PC-9 (cell line): ENCODE data around the gene MTHFD2. TPM values are rescaled to one million over a fixed set of nuclear protein-coding genes. Genes with fewer than 3 reads are reported as not detected.
A peak's percentile ranks its signal among the peaks of the same experiment; 100 is the strongest.

Experiments
- BruUV-seq: library from RNA; stranded (reverse); fragments of 400-500 nt; replicated peaks from 2 replicates; lab custom pipeline; 2021; lab: Mats Ljungman, UMichigan
- CTCF ChIA-PET: fragments of 300-600 bp; sonication (Branson Sonifier 250); formaldehyde crosslinking; loops from one replicate; lab custom pipeline; 2022; ENCODE audit warnings: antibody characterized with exemption; lab: Charles Lee
- POLR2A ChIA-PET: fragments of 300-600 bp; sonication (Branson Sonifier 250); formaldehyde crosslinking; loops from one replicate; lab custom pipeline; 2022; ENCODE audit warnings: antibody characterized with exemption; ENCODE audit not compliant: unreplicated experiment; lab: Charles Lee
- DNase-seq, 2 experiments: peaks; one replicate each; pipeline versions ENCODE4 v3.0.0 to v3.0.0-alpha.2; 2015 to 2022; ENCODE audit warnings: mixed read lengths in 1 of 2
- H2AFZ ChIP-seq: fragments of 200-600 bp; sonication (generic); 2 replicates; pipeline ENCODE4 v1.8.1; 2017; ENCODE audit warnings: antibody characterized with exemption
- H3F3A ChIP-seq: fragments of 200-600 bp; sonication (generic); 2 replicates; pipeline ENCODE4 v1.8.1; 2017; ENCODE audit warnings: antibody characterized with exemption, mild to moderate bottlenecking, low read depth; ENCODE audit not compliant: insufficient read depth
- H3K27ac ChIP-seq: fragments of 200-600 bp; sonication (generic); 2 replicates; pipeline ENCODE4 v1.6.1; 2016; ENCODE audit warnings: mixed run types
- H3K27me3 ChIP-seq: fragments of 200-600 bp; sonication (generic); 2 replicates; pipeline ENCODE4 v1.6.1; 2016; ENCODE audit warnings: low read depth, mixed run types; ENCODE audit not compliant: insufficient read depth
- H3K36me3 ChIP-seq: fragments of 200-600 bp; sonication (generic); 2 replicates; pipeline ENCODE4 v1.6.1; 2016; ENCODE audit warnings: low read depth, mixed run types
- H3K4me1 ChIP-seq: fragments of 200-600 bp; sonication (generic); replicated peaks from 2 replicates; pipeline ENCODE4 v1.6.1; 2016; ENCODE audit warnings: mixed run types; ENCODE audit not compliant: insufficient read depth
- H3K4me2 ChIP-seq: fragments of 200-600 bp; sonication (generic); 2 replicates; pipeline ENCODE4 v1.6.1; 2017; ENCODE audit warnings: mixed run types
- H3K4me3 ChIP-seq: fragments of 200-600 bp; sonication (generic); 2 replicates; pipeline ENCODE4 v1.6.1; 2016; ENCODE audit warnings: mixed run types
- H3K79me2 ChIP-seq: fragments of 200-600 bp; sonication (generic); 2 replicates; pipeline ENCODE4 v1.6.1; 2017; ENCODE audit warnings: low read depth, mixed run types
- H3K9me2 ChIP-seq: fragments of 200-600 bp; sonication (generic); 2 replicates; pipeline ENCODE4 v1.8.1; 2017; ENCODE audit warnings: mild to moderate bottlenecking; ENCODE audit not compliant: insufficient read depth
- H3K9me3 ChIP-seq: fragments of 200-600 bp; sonication (generic); 2 replicates; pipeline ENCODE4 v1.8.1; 2016; ENCODE audit warnings: low read depth; ENCODE audit not compliant: insufficient read depth
- H4K20me1 ChIP-seq: fragments of 200-600 bp; sonication (generic); 2 replicates; pipeline ENCODE4 v1.8.1; 2017; ENCODE audit not compliant: insufficient read depth
- EZH2 ChIP-seq: fragments of 200-600 bp; sonication (generic); IDR thresholded peaks from 2 replicates; pipeline ENCODE4 v1.8.0; 2017; ENCODE audit warnings: antibody characterized with exemption, low read depth
- intact Hi-C: fragments of 100-400 bp; cut with micrococcal nuclease; formaldehyde crosslinking; loops from one replicate; pipeline ENCODE4 v1.10.0; 2022; ENCODE audit not compliant: unreplicated experiment
- total RNA-seq: library from RNA; stranded (reverse); gene quantifications from 2 replicates; pipeline ENCODE4 v1.2.3, GENCODE V29; 2021
- TF ChIP-seq, protein P1 (sequence below): fragments of 200-600 bp; sonication (generic); conservative IDR thresholded peaks from 2 replicates; pipeline ENCODE4 v1.6.1; 2017; ENCODE audit warnings: mixed run types, antibody characterized with exemption, mild to moderate bottlenecking, moderate library complexity

Gene MTHFD2
- total RNA-seq, 1 experiment from 2014 or later, result 192 TPM

GRCh38 chr2:74198023-74198460 is 373 bp upstream of the MTHFD2 start:
- no peak for DNase-seq
- no peaks in the 10 kb centered on the region for H3K9me2 ChIP-seq
- peak overlapping the region; percentile 94 for H3K4me3 ChIP-seq
- TF ChIP-seq, protein P1, sequence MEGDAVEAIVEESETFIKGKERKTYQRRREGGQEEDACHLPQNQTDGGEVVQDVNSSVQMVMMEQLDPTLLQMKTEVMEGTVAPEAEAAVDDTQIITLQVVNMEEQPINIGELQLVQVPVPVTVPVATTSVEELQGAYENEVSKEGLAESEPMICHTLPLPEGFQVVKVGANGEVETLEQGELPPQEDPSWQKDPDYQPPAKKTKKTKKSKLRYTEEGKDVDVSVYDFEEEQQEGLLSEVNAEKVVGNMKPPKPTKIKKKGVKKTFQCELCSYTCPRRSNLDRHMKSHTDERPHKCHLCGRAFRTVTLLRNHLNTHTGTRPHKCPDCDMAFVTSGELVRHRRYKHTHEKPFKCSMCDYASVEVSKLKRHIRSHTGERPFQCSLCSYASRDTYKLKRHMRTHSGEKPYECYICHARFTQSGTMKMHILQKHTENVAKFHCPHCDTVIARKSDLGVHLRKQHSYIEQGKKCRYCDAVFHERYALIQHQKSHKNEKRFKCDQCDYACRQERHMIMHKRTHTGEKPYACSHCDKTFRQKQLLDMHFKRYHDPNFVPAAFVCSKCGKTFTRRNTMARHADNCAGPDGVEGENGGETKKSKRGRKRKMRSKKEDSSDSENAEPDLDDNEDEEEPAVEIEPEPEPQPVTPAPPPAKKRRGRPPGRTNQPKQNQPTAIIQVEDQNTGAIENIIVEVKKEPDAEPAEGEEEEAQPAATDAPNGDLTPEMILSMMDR, result no peak
- no peak for TF ChIP-seq EZH2
- ChIA-PET CTCF (no interaction called here), POLR2A (interaction anchor here (0.7 kb wide), 1 partner anchor 20 kb away, joined by 7 read pairs; the partner anchor contains the start of gene MOB1A)
- no peaks in the 10 kb centered on the region for H3K27me3 ChIP-seq
- H3K36me3 ChIP-seq, result peaks cover 29% of the 10 kb centered on the region
- H3K27ac ChIP-seq, result peak overlapping the region; percentile 97
- H3K79me2 ChIP-seq, result peaks cover 41% of the 10 kb centered on the region
- peaks cover 28% of the 10 kb centered on the region for H3K4me1 ChIP-seq
- intact Hi-C loops, result loop anchor here (1.0 kb wide), 1 partner anchor 20 kb away; the partner anchor contains the start of gene MOB1A
- no peaks in the 10 kb centered on the region for H3K9me3 ChIP-seq
- H3K4me2 ChIP-seq, result peak overlapping the region; percentile 88
- peaks cover 15% of the 10 kb centered on the region; the same call in 1 of the 2 replicates for H3F3A ChIP-seq
- peaks cover 37% of the 10 kb centered on the region for H4K20me1 ChIP-seq
- BruUV-seq, result no TSS peak
- peak overlapping the region; percentile 49; the same call in 1 of the 2 replicates for H2AFZ ChIP-seq

DNA sequence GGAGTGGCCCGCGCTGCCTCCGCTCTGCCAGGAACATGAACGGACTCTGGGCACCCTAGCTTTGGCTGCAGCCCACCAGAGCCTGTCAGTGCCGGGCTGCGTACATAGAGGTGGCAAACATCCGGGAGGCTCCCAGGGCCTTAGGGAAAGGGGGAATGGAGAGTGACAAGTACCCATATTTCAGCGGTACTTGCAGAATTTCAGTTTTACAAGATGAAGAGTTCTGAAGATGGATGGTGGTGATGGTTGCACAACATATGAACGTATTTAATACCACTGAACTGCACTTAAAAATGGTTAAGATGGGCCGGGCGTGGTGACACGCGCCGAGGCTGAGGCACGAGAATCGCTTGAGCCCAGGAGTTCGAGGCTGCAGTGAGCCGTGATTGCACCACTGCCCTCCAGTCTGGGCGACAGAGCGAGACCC is 873 bp downstream of the MTHFD2 start:
- peak overlapping the region; percentile 94 for H3K4me3 ChIP-seq
- peaks cover 42% of the 10 kb centered on the region for H3K36me3 ChIP-seq
- H3K27me3 ChIP-seq, result no peaks in the 10 kb centered on the region
- peak overlapping the region; percentile 97 for H3K27ac ChIP-seq
- H4K20me1 ChIP-seq, result peaks cover 49% of the 10 kb centered on the region
- peak overlapping the region; percentile 88 for H3K4me2 ChIP-seq
- H2AFZ ChIP-seq, result peak overlapping the region; percentile 72; the same call in 1 of the 2 replicates
- no peak for DNase-seq
- ChIA-PET CTCF (interaction anchor here (0.5 to 0.7 kb wide), 2 partner anchors 11 to 205 kb away, joined by 4 to 14 read pairs; no protein-coding TSS in a partner anchor), POLR2A (interaction anchor here (0.6 kb wide), 1 partner anchor 354 kb away, joined by 3 read pairs; no protein-coding TSS in a partner anchor)
- peaks cover 41% of the 10 kb centered on the region for H3K4me1 ChIP-seq
- intact Hi-C loops, result no loop called here
- H3K9me2 ChIP-seq, result no peaks in the 10 kb centered on the region
- peaks cover 21% of the 10 kb centered on the region; the same call in 1 of the 2 replicates for H3F3A ChIP-seq
- H3K9me3 ChIP-seq, result no peaks in the 10 kb centered on the region
- H3K79me2 ChIP-seq, result peaks cover 53% of the 10 kb centered on the region
- TF ChIP-seq, protein P1, result no peak; the same call in 1 of the 2 replicates
- no peak for TF ChIP-seq EZH2
- no TSS peak for BruUV-seq

- no peaks in the 10 kb centered on the region for H3K27me3 ChIP-seq
- peak overlapping the region; percentile 97; the same call in 1 of the 2 replicates for H3K27ac ChIP-seq
- peaks cover 47% of the 10 kb centered on the region for H3K36me3 ChIP-seq
- TF ChIP-seq, protein P1, result no peak
- no peak for TF ChIP-seq EZH2
- H3K9me2 ChIP-seq, result no peaks in the 10 kb centered on the region
- intact Hi-C loops, result no loop called here
- H3K4me1 ChIP-seq, result peaks cover 47% of the 10 kb centered on the region
- H3K9me3 ChIP-seq, result no peaks in the 10 kb centered on the region
- H3F3A ChIP-seq, result peaks cover 27% of the 10 kb centered on the region
- BruUV-seq, result no TSS peak
- CTCF ChIA-PET, result interaction anchor here (0.5 to 0.7 kb wide), 2 partner anchors 10 to 205 kb away, joined by 4 to 14 read pairs; no protein-coding TSS in a partner anchor
- peaks cover 59% of the 10 kb centered on the region for H3K79me2 ChIP-seq
- DNase-seq, result peak in 1 of 2 experiments; percentile 31
- H2AFZ ChIP-seq, result no peak overlapping the region
- H4K20me1 ChIP-seq, result peaks cover 55% of the 10 kb centered on the region
- POLR2A ChIA-PET, result interaction anchor here (0.5 kb wide), 1 partner anchor 48 kb away, joined by 3 read pairs; no protein-coding TSS in a partner anchor
- H3K4me2 ChIP-seq, result peak overlapping the region; percentile 88
- peak overlapping the region; percentile 94 for H3K4me3 ChIP-seq
Observed at GRCh38 chr2:74199871-74200305, 1.5 kb downstream of the MTHFD2 start.
